Tibial nerve (tissue), 4 donors: Measurements from ENCODE around the gene PRR9. TPM values are rescaled to one million over a fixed set of nuclear protein-coding genes. Genes with fewer than 3 reads are reported as not detected.

Source experiments
- DNase-seq, 2 donors: peaks; one replicate each; pipeline ENCODE4 v3.0.0-alpha.2; 2019; ENCODE audit warnings: low spot score in 2 of 2
- H3K27ac ChIP-seq, 4 donors: fragments of 200-600 bp; sonication (generic) in 3 of 4; one replicate each; pipeline ENCODE4 v1.5.1; 2017 to 2019; ENCODE audit warnings: mild to moderate bottlenecking in 1 of 4
- H3K27me3 ChIP-seq, 2 donors: fragments of 200-600 bp; sonication (generic) in 1 of 2; one replicate each; pipeline versions ENCODE4 v1.5.1 to v1.6.0; 2017 to 2019
- H3K36me3 ChIP-seq, 3 donors: fragments of 200-600 bp; sonication (generic); one replicate each; pipeline ENCODE4 v1.5.1; 2018 to 2019
- H3K4me1 ChIP-seq, 4 donors: fragments of 200-600 bp; sonication (generic) in 3 of 4; one replicate each; pipeline ENCODE4 v1.5.1; 2017 to 2019
- H3K4me3 ChIP-seq, 4 donors: fragments of 200-600 bp; sonication (generic) in 3 of 4; one replicate each; pipeline ENCODE4 v1.5.1; 2017 to 2019; ENCODE audit warnings: mild to moderate bottlenecking in 1 of 4, moderate library complexity in 1 of 4
- H3K9me3 ChIP-seq, 4 donors: fragments of 200-600 bp; sonication (generic) in 3 of 4; one replicate each; pipeline ENCODE4 v1.5.1; 2017 to 2019
- CTCF ChIP-seq, 5 experiments: fragments of 200-600 bp in 3 of 5; fragments of 450-650 bp in 2 of 5; sonication (generic) in 3 of 5; IDR thresholded peaks; one replicate each; pipeline ENCODE4 v1.5.1; 2016 to 2019; ENCODE audit warnings: antibody characterized with exemption in 5 of 5, mild to moderate bottlenecking in 3 of 5, moderate library complexity in 2 of 5
- EP300 ChIP-seq, 2 donors: sonication (generic); formaldehyde crosslinking; IDR thresholded peaks; one replicate each; pipeline ENCODE4 v1.6.1; 2017; ENCODE audit warnings: antibody characterized with exemption in 2 of 2, mild to moderate bottlenecking in 1 of 2
- POLR2A ChIP-seq, 2 donors: fragments of 450-650 bp; IDR thresholded peaks; one replicate each; pipeline ENCODE4 v1.6.1; 2017; ENCODE audit warnings: antibody characterized with exemption in 2 of 2, mild to moderate bottlenecking in 2 of 2, moderate library complexity in 2 of 2
- WGBS, 2 donors: methylation state at CpG; one replicate each; pipeline ENCODE4 v1.1.5; 2018; 5-methylcytosine and 5-hydroxymethylcytosine counted together
- total RNA-seq, 4 donors: library from RNA; depleted of rRNA; stranded (reverse); fragments of >200 nt; gene quantifications; one replicate each; pipeline ENCODE4 v1.1.0, GENCODE V29; 2016

The PRR9 gene
- total RNA-seq, 4 donors from 2014 or later, result not detected

- no peak within 1 kb of the TSS for H3K4me3 ChIP-seq
- no peaks in the 10 kb centered on the region for H3K27me3 ChIP-seq
- H3K36me3 ChIP-seq, result no peaks in the 10 kb centered on the region
- H3K27ac ChIP-seq, result no peak within 1 kb of the TSS
- no peaks in the 10 kb centered on the region for H3K9me3 ChIP-seq
- no peak for DNase-seq
- H3K4me1 ChIP-seq, result no peaks in the 10 kb centered on the region
- 40 to 71% methylated on average over 1 of the region's 1 CpG for WGBS, 2 donors
- no peak for TF ChIP-seq POLR2A (IDR thresholded peaks at IDR 0.05)
- TF ChIP-seq CTCF (IDR thresholded peaks at IDR 0.05), result no peak
- no peak for TF ChIP-seq EP300 (IDR thresholded peaks at IDR 0.05)
Measured at GRCh38 chr1:153203130-153203529, 14.3 kb upstream of the PRR9 start, which contains the start of gene LELP1. Gene LELP1, plus strand, starts transcription at chr1:153203430. Its CDS starts 1,278 bp downstream, at chr1:153204708.

GRCh38 chr1:153206631-153207030 is 10.8 kb upstream of the PRR9 start:
- Histone ChIP-seq H3K4me3 (no peak overlapping the region), H3K27ac (no peak overlapping the region), H3K36me3 (no peaks in the 10 kb centered on the region), H3K4me1 (no peaks in the 10 kb centered on the region), H3K27me3 (no peaks in the 10 kb centered on the region), H3K9me3 (no peaks in the 10 kb centered on the region)
- no peak for DNase-seq
- TF ChIP-seq EP300 (IDR thresholded peaks at IDR 0.05), result no peak
- TF ChIP-seq CTCF (IDR thresholded peaks at IDR 0.05), result no peak
- no peak for TF ChIP-seq POLR2A (IDR thresholded peaks at IDR 0.05)
- 83 to 88% methylated on average over 9 of the region's 9 CpGs for WGBS, 2 donors

- Histone ChIP-seq H3K4me1 (no peaks in the 10 kb centered on the region), H3K27me3 (no peaks in the 10 kb centered on the region), H3K4me3 (no peak overlapping the region), H3K27ac (no peak overlapping the region), H3K36me3 (no peaks in the 10 kb centered on the region), H3K9me3 (no peaks in the 10 kb centered on the region)
- DNase-seq, result no peak
- TF ChIP-seq POLR2A (IDR thresholded peaks at IDR 0.05) (no peak), EP300 (IDR thresholded peaks at IDR 0.05) (no peak), CTCF (IDR thresholded peaks at IDR 0.05) (no peak)
- WGBS, 2 donors, result 57 to 60% methylated on average over 7 of the region's 7 CpGs
Measured at GRCh38 chr1:153210206-153210605, 7.2 kb upstream of the PRR9 start.

- DNase-seq, result no peak
- WGBS, 2 donors, result 49 to 52% methylated on average over 5 of the region's 5 CpGs
- Histone ChIP-seq H3K4me1 (no peaks in the 10 kb centered on the region), H3K36me3 (no peaks in the 10 kb centered on the region), H3K27ac (no peak overlapping the region), H3K4me3 (no peak overlapping the region), H3K9me3 (no peaks in the 10 kb centered on the region), H3K27me3 (no peaks in the 10 kb centered on the region)
- TF ChIP-seq EP300 (IDR thresholded peaks at IDR 0.05) (no peak), POLR2A (IDR thresholded peaks at IDR 0.05) (no peak), CTCF (IDR thresholded peaks at IDR 0.05) (no peak)
Measured at GRCh38 chr1:153212201-153212600, 5.2 kb upstream of the PRR9 start.

- no peaks in the 10 kb centered on the region for H3K27me3 ChIP-seq
- H3K4me3 ChIP-seq, result no peak overlapping the region
- 97 to 98% methylated on average over 4 of the region's 4 CpGs for WGBS, 2 donors
- H3K27ac ChIP-seq, result no peak overlapping the region
- no peaks in the 10 kb centered on the region for H3K4me1 ChIP-seq
- TF ChIP-seq EP300 (IDR thresholded peaks at IDR 0.05) (no peak), CTCF (IDR thresholded peaks at IDR 0.05) (no peak), POLR2A (IDR thresholded peaks at IDR 0.05) (no peak)
- DNase-seq, result no peak
- H3K9me3 ChIP-seq, result no peaks in the 10 kb centered on the region
- H3K36me3 ChIP-seq, result no peaks in the 10 kb centered on the region
Measured at GRCh38 chr1:153213519-153213918, 3.9 kb upstream of the PRR9 start.
